Measurements from ENCODE around the gene KTN1.

The KTN1 gene

GRCh38 chr14:55583942-55584468 lies 4.0 kb downstream of the KTN1 start:
- H3K9me3 ChIP-seq (ENCODE audit: insufficient read depth, low read length): no peaks in the 10 kb centered on the region
- peaks cover 50% of the 10 kb centered on the region for H4K20me1 ChIP-seq (ENCODE audit: low read depth, low read length)
- H3K27ac ChIP-seq (ENCODE audit: low read depth, low read length): no peak overlapping the region
- H3K79me2 ChIP-seq (ENCODE audit: insufficient read depth, low read length): peaks cover 86% of the 10 kb centered on the region
- TF ChIP-seq CTCF (IDR thresholded peaks at IDR 0.05; ENCODE audit: insufficient read depth, low read length, poor library complexity, severe bottlenecking) (no peak), EZH2phosphoT487 (conservative IDR thresholded peaks at IDR 0.05; ENCODE audit: low read length) (no peak)
- no peaks in the 10 kb centered on the region for H3K27me3 ChIP-seq (ENCODE audit: low read length)
- H3F3A ChIP-seq (ENCODE audit: insufficient read depth): peaks cover 17% of the 10 kb centered on the region
- H3K36me3 ChIP-seq (ENCODE audit: low read length): no peaks in the 10 kb centered on the region
- no peak overlapping the region for H3K9ac ChIP-seq (ENCODE audit: low read length)
- no peak overlapping the region for H2AFZ ChIP-seq (ENCODE audit: low read depth, low read length, severe bottlenecking)
- no peak overlapping the region for H3K4me3 ChIP-seq (ENCODE audit: insufficient read depth, low read length, poor library complexity, severe bottlenecking)
- H3K4me2 ChIP-seq (ENCODE audit: low read depth, low read length, poor library complexity, severe bottlenecking): no peak overlapping the region
- no peaks in the 10 kb centered on the region for H3K9me2 ChIP-seq (replicated peaks; ENCODE audit: insufficient read depth, low read length)

GRCh38 chr14:55585854-55586253 lies 5.8 kb downstream of the KTN1 start:
- Histone ChIP-seq H3K9ac (ENCODE audit: low read length) (no peak overlapping the region), H3K36me3 (ENCODE audit: low read length) (no peaks in the 10 kb centered on the region), H3K9me2 (replicated peaks; ENCODE audit: insufficient read depth, low read length) (no peaks in the 10 kb centered on the region), H3K79me2 (ENCODE audit: insufficient read depth, low read length) (peaks cover 100% of the 10 kb centered on the region), H3K9me3 (ENCODE audit: insufficient read depth, low read length) (no peaks in the 10 kb centered on the region), H4K20me1 (ENCODE audit: low read depth, low read length) (peaks cover 57% of the 10 kb centered on the region), H3K4me2 (ENCODE audit: low read depth, low read length, poor library complexity, severe bottlenecking) (no peak overlapping the region), H3K27me3 (ENCODE audit: low read length) (no peaks in the 10 kb centered on the region), H2AFZ (ENCODE audit: low read depth, low read length, severe bottlenecking) (no peak overlapping the region), H3K27ac (ENCODE audit: low read depth, low read length) (no peak overlapping the region), H3K4me3 (ENCODE audit: insufficient read depth, low read length, poor library complexity, severe bottlenecking) (no peak overlapping the region), H3F3A (ENCODE audit: insufficient read depth) (peaks cover 17% of the 10 kb centered on the region)
- TF ChIP-seq CTCF (IDR thresholded peaks at IDR 0.05; ENCODE audit: insufficient read depth, low read length, poor library complexity, severe bottlenecking) (no peak), EZH2phosphoT487 (conservative IDR thresholded peaks at IDR 0.05; ENCODE audit: low read length) (no peak)

- H3K27me3 ChIP-seq (ENCODE audit: low read length): no peaks in the 10 kb centered on the region
- peaks cover 57% of the 10 kb centered on the region for H4K20me1 ChIP-seq (ENCODE audit: low read depth, low read length)
- no peak overlapping the region for H3K4me2 ChIP-seq (ENCODE audit: low read depth, low read length, poor library complexity, severe bottlenecking)
- peaks cover 100% of the 10 kb centered on the region for H3K79me2 ChIP-seq (ENCODE audit: insufficient read depth, low read length)
- no peaks in the 10 kb centered on the region for H3K9me3 ChIP-seq (ENCODE audit: insufficient read depth, low read length)
- no peak overlapping the region for H3K9ac ChIP-seq (ENCODE audit: low read length)
- H3K4me3 ChIP-seq (ENCODE audit: insufficient read depth, low read length, poor library complexity, severe bottlenecking): no peak overlapping the region
- TF ChIP-seq EZH2phosphoT487 (conservative IDR thresholded peaks at IDR 0.05; ENCODE audit: low read length): no peak
- no peak for TF ChIP-seq CTCF (IDR thresholded peaks at IDR 0.05; ENCODE audit: insufficient read depth, low read length, poor library complexity, severe bottlenecking)
- H3F3A ChIP-seq (ENCODE audit: insufficient read depth): peaks cover 17% of the 10 kb centered on the region
- no peaks in the 10 kb centered on the region for H3K9me2 ChIP-seq (replicated peaks; ENCODE audit: insufficient read depth, low read length)
- H3K36me3 ChIP-seq (ENCODE audit: low read length): no peaks in the 10 kb centered on the region
- H3K27ac ChIP-seq (ENCODE audit: low read depth, low read length): no peak overlapping the region
- no peak overlapping the region for H2AFZ ChIP-seq (ENCODE audit: low read depth, low read length, severe bottlenecking)
Measured at GRCh38 chr14:55586411-55586810, 6.4 kb downstream of the KTN1 start.
